Mesothelial cell of epicardium (in vitro differentiated cells): ENCODE measurements around the gene C9orf152. TPM values are rescaled to one million over a fixed set of nuclear protein-coding genes. Genes with fewer than 3 reads are reported as not detected.

Source experiments
- DNase-seq, 2 experiments: peaks; one replicate each; pipeline ENCODE4 v3.0.0; 2021; ENCODE audit warnings: low spot score in 2 of 2; ENCODE audit not compliant: unreplicated experiment in 2 of 2
- H3K27ac Mint-ChIP-seq: 2 replicates; pipeline ENCODE4 v1.8.0; 2021; ENCODE audit warnings: mixed read lengths
- H3K27me3 Mint-ChIP-seq: 2 replicates; pipeline ENCODE4 v1.8.0; 2021; ENCODE audit warnings: low read depth, mixed read lengths
- H3K36me3 Mint-ChIP-seq: 2 replicates; pipeline ENCODE4 v1.8.0; 2021; ENCODE audit warnings: mixed read lengths
- H3K4me1 Mint-ChIP-seq: 2 replicates; pipeline ENCODE4 v1.8.0; 2021; ENCODE audit warnings: mixed read lengths
- H3K4me3 Mint-ChIP-seq: 2 replicates; pipeline ENCODE4 v1.8.0; 2021; ENCODE audit warnings: mild to moderate bottlenecking, moderate library complexity, mixed read lengths
- H3K9me3 Mint-ChIP-seq: 2 replicates; pipeline ENCODE4 v1.8.0; 2021; ENCODE audit warnings: mixed read lengths
- CTCF ChIP-seq: fragments of 200-600 bp; sonication (generic); IDR thresholded peaks from one replicate; pipeline ENCODE4 v1.5.0; 2021; ENCODE audit warnings: antibody characterized with exemption; ENCODE audit not compliant: unreplicated experiment
- total RNA-seq: library from RNA; stranded (reverse); gene quantifications from 3 replicates; pipeline ENCODE4 v1.2.1, GENCODE V29; 2021

Gene C9orf152
- total RNA-seq, 1 donor from 2014 or later: not detected

GRCh38 chr9:110228321-110228720 is 20.4 kb upstream of the C9orf152 start:
- Mint-ChIP-seq H3K36me3 (no peaks in the 10 kb centered on the region), H3K9me3 (no peaks in the 10 kb centered on the region), H3K27me3 (no peaks in the 10 kb centered on the region), H3K4me1 (no peaks in the 10 kb centered on the region), H3K4me3 (no peak overlapping the region), H3K27ac (no peak overlapping the region)
- no peak for TF ChIP-seq CTCF
- DNase-seq: no peak

- H3K36me3 Mint-ChIP-seq: no peaks in the 10 kb centered on the region
- H3K9me3 Mint-ChIP-seq: peaks cover 8% of the 10 kb centered on the region
- no peak for TF ChIP-seq CTCF
- no peak overlapping the region for H3K4me3 Mint-ChIP-seq
- no peaks in the 10 kb centered on the region for H3K4me1 Mint-ChIP-seq
- H3K27ac Mint-ChIP-seq: no peak overlapping the region
- no peak for DNase-seq
- no peaks in the 10 kb centered on the region for H3K27me3 Mint-ChIP-seq
Measured at GRCh38 chr9:110224583-110224982, 16.6 kb upstream of the C9orf152 start.

- H3K27me3 Mint-ChIP-seq: peaks cover 2% of the 10 kb centered on the region
- TF ChIP-seq CTCF: no peak
- no peaks in the 10 kb centered on the region for H3K4me1 Mint-ChIP-seq
- H3K36me3 Mint-ChIP-seq: no peaks in the 10 kb centered on the region
- H3K27ac Mint-ChIP-seq: no peak overlapping the region
- H3K9me3 Mint-ChIP-seq: peaks cover 8% of the 10 kb centered on the region
- no peak for DNase-seq
- H3K4me3 Mint-ChIP-seq: no peak overlapping the region
Measured at GRCh38 chr9:110220809-110221208, 12.8 kb upstream of the C9orf152 start.

- H3K27me3 Mint-ChIP-seq: peaks cover 2% of the 10 kb centered on the region
- DNase-seq: no peak
- peak overlapping the region; percentile 8 for H3K4me3 Mint-ChIP-seq
- TF ChIP-seq CTCF: peak; percentile 92
- peaks cover 11% of the 10 kb centered on the region for H3K9me3 Mint-ChIP-seq
- peaks cover 5% of the 10 kb centered on the region for H3K4me1 Mint-ChIP-seq
- H3K36me3 Mint-ChIP-seq: no peaks in the 10 kb centered on the region
- H3K27ac Mint-ChIP-seq: no peak overlapping the region
Measured at GRCh38 chr9:110217656-110218099, 9.7 kb upstream of the C9orf152 start.

DNA sequence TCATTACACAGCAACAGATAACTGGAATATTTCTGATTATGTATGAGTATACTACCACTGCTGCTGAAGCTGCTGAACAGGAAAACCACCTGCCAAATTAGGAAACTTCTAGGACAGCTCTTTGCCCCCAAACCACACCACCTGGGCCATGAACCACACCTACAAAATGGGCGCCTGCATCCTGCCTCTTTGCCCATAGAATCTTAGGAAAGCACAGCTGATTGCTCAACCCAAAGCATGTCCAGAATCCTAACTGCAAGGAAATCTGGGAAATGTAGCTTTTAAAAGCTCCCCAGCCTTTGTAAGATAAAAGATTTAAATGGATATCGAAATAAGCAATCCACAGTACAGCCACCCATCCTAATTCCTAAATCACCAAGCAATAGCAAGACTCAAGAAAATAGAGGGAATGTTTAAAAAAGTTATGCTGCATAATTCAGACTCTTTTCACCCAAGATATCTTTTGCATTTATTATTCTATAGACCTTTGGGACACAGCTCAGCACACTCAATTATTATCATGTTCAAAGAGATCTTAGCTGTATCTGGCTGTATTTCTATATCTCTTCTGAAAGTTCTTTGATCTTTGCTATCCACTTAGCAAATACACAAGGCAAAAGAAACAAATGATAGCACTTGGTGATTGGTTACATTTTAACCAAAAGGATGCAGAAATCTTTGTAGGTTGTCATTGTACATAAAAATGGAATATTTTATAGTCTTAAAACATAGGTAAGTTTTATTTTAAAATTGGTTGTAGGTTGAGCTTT is 6.8 kb upstream of the C9orf152 start:
- Mint-ChIP-seq H3K36me3 (no peaks in the 10 kb centered on the region), H3K4me3 (no peak overlapping the region), H3K27me3 (peaks cover 4% of the 10 kb centered on the region), H3K4me1 (peaks cover 5% of the 10 kb centered on the region), H3K27ac (no peak overlapping the region), H3K9me3 (peaks cover 11% of the 10 kb centered on the region)
- DNase-seq: no peak
- no peak for TF ChIP-seq CTCF
